Stimulated activated naive CD8-positive, alpha-beta T cell treated with anti-CD3 and anti-CD28 coated beads, Interleukin-15, amount 100 ng/mL, for 72 hours (primary cell): ENCODE data around the gene PBX1.
"Not testable (repeated sequence)": the region's sequence is repeated elsewhere in the genome, so short reads cannot be mapped to it uniquely, and the experiment has no call there.

Experiments used
- ATAC-seq: fragments of 150-1000 bp; cut with Tn5 transposase; 2 replicates; pipeline ENCODE4 v1.10.0; 2021; ENCODE audit warnings: mild to moderate bottlenecking, moderate library complexity
- DNase-seq, 2 donors: peaks; one replicate each; pipeline ENCODE4 v3.0.0; 2021 to 2022
- H3K27ac Mint-ChIP-seq, 2 donors: one replicate each; pipeline ENCODE4 v1.8.0; 2022; ENCODE audit warnings: mild to moderate bottlenecking in 2 of 2, mixed read lengths in 2 of 2, moderate library complexity in 2 of 2
- H3K27me3 Mint-ChIP-seq: one replicate; pipeline ENCODE4 v1.8.0; 2022; ENCODE audit warnings: mixed read lengths
- H3K4me1 Mint-ChIP-seq: one replicate; pipeline ENCODE4 v1.8.0; 2022; ENCODE audit warnings: mild to moderate bottlenecking, mixed read lengths
- H3K4me3 Mint-ChIP-seq, 2 donors: one replicate each; pipeline ENCODE4 v1.8.0; 2022; ENCODE audit warnings: mild to moderate bottlenecking in 2 of 2, mixed read lengths in 2 of 2, moderate library complexity in 1 of 2
- H3K9me3 Mint-ChIP-seq, 2 donors: one replicate each; pipeline ENCODE4 v1.8.0; 2022; ENCODE audit warnings: mixed read lengths in 2 of 2

Gene PBX1

GRCh38 chr1:164651351-164651951 is 92.5 kb downstream of the PBX1 start:
- DNase-seq, result peak; percentile 4 to 17
- Mint-ChIP-seq H3K27me3 (peaks cover 16% of the 10 kb centered on the region), H3K9me3 (no peaks in the 10 kb centered on the region), H3K4me1 (peaks cover 10% of the 10 kb centered on the region), H3K4me3 (peak overlapping the region in 1 of 2 donors; percentile 48), H3K27ac (peak overlapping the region in 1 of 2 donors; percentile 80)
- peak; percentile 81 for ATAC-seq

- H3K27ac Mint-ChIP-seq, H3K4me3 Mint-ChIP-seq, DNase-seq, H3K9me3 Mint-ChIP-seq, ATAC-seq: not testable (repeated sequence)
- peaks cover 10% of the 10 kb centered on the region for H3K4me1 Mint-ChIP-seq
- H3K27me3 Mint-ChIP-seq, result peaks cover 16% of the 10 kb centered on the region
Observed at GRCh38 chr1:164652969-164653368, 94.0 kb downstream of the PBX1 start.

- DNase-seq, result no peak
- ATAC-seq, result no peak
- no peak overlapping the region for H3K4me3 Mint-ChIP-seq
- no peaks in the 10 kb centered on the region for H3K9me3 Mint-ChIP-seq
- peaks cover 16% of the 10 kb centered on the region for H3K27me3 Mint-ChIP-seq
- H3K4me1 Mint-ChIP-seq, result peaks cover 10% of the 10 kb centered on the region
- H3K27ac Mint-ChIP-seq, result no peak overlapping the region
Observed at GRCh38 chr1:164653705-164654104, 94.7 kb downstream of the PBX1 start.

GRCh38 chr1:164654200-164654599 is 95.2 kb downstream of the PBX1 start:
- no peak for DNase-seq
- H3K27ac Mint-ChIP-seq, result no peak overlapping the region
- no peaks in the 10 kb centered on the region for H3K9me3 Mint-ChIP-seq
- ATAC-seq, result no peak
- H3K27me3 Mint-ChIP-seq, result peaks cover 16% of the 10 kb centered on the region
- H3K4me1 Mint-ChIP-seq, result peaks cover 10% of the 10 kb centered on the region
- no peak overlapping the region for H3K4me3 Mint-ChIP-seq

GRCh38 chr1:164658864-164659263 is 99.9 kb downstream of the PBX1 start:
- peaks cover 15% of the 10 kb centered on the region for H3K4me1 Mint-ChIP-seq
- H3K27ac Mint-ChIP-seq, result no peak overlapping the region
- no peaks in the 10 kb centered on the region for H3K9me3 Mint-ChIP-seq
- DNase-seq (no peak), ATAC-seq (no peak)
- no peak overlapping the region for H3K4me3 Mint-ChIP-seq
- H3K27me3 Mint-ChIP-seq, result no peaks in the 10 kb centered on the region

- Mint-ChIP-seq H3K4me3 (no peak overlapping the region), H3K27ac (no peak overlapping the region), H3K27me3 (no peaks in the 10 kb centered on the region), H3K4me1 (peaks cover 19% of the 10 kb centered on the region), H3K9me3 (no peaks in the 10 kb centered on the region)
- DNase-seq, result no peak
- no peak for ATAC-seq
Observed at GRCh38 chr1:164659621-164660411, 100.8 kb downstream of the PBX1 start.

- Mint-ChIP-seq H3K4me3 (no peak overlapping the region), H3K9me3 (no peaks in the 10 kb centered on the region), H3K4me1 (peaks cover 19% of the 10 kb centered on the region), H3K27ac (no peak overlapping the region), H3K27me3 (no peaks in the 10 kb centered on the region)
- peak; percentile 8 to 16 for DNase-seq
- ATAC-seq, result peak; percentile 95
Observed at GRCh38 chr1:164660412-164660772, 101.4 kb downstream of the PBX1 start.

- H3K27ac Mint-ChIP-seq, result no peak overlapping the region
- peaks cover 19% of the 10 kb centered on the region for H3K4me1 Mint-ChIP-seq
- ATAC-seq (peak; percentile 9), DNase-seq (no peak)
- H3K27me3 Mint-ChIP-seq, result no peaks in the 10 kb centered on the region
- H3K9me3 Mint-ChIP-seq, result no peaks in the 10 kb centered on the region
- no peak overlapping the region for H3K4me3 Mint-ChIP-seq
Observed at GRCh38 chr1:164660775-164661174, 101.8 kb downstream of the PBX1 start.

- ATAC-seq (no peak), DNase-seq (no peak)
- H3K9me3 Mint-ChIP-seq, result no peaks in the 10 kb centered on the region
- no peaks in the 10 kb centered on the region for H3K27me3 Mint-ChIP-seq
- H3K27ac Mint-ChIP-seq, result no peak overlapping the region
- H3K4me3 Mint-ChIP-seq, result no peak overlapping the region
- peaks cover 19% of the 10 kb centered on the region for H3K4me1 Mint-ChIP-seq
Observed at GRCh38 chr1:164662462-164662861, 103.5 kb downstream of the PBX1 start.

- no peaks in the 10 kb centered on the region for H3K27me3 Mint-ChIP-seq
- ATAC-seq, result no peak
- peak overlapping the region in 1 of 2 donors; percentile 20 for H3K27ac Mint-ChIP-seq
- no peak for DNase-seq
- H3K9me3 Mint-ChIP-seq, result no peaks in the 10 kb centered on the region
- peaks cover 19% of the 10 kb centered on the region for H3K4me1 Mint-ChIP-seq
- no peak overlapping the region for H3K4me3 Mint-ChIP-seq
Observed at GRCh38 chr1:164662955-164663354, 104.0 kb downstream of the PBX1 start.

- peaks cover 2 to 9% of the 10 kb centered on the region in 2 donors for H3K9me3 Mint-ChIP-seq
- H3K4me3 Mint-ChIP-seq, result no peak overlapping the region
- H3K27ac Mint-ChIP-seq, result no peak overlapping the region
- ATAC-seq, result no peak
- DNase-seq, result no peak
- H3K27me3 Mint-ChIP-seq, result no peaks in the 10 kb centered on the region
- H3K4me1 Mint-ChIP-seq, result peaks cover 19% of the 10 kb centered on the region
Observed at GRCh38 chr1:164664127-164664526, 105.1 kb downstream of the PBX1 start.

GRCh38 chr1:164667001-164667400 is 108.0 kb downstream of the PBX1 start:
- ATAC-seq (no peak), DNase-seq (no peak)
- no peak overlapping the region for H3K27ac Mint-ChIP-seq
- no peak overlapping the region for H3K4me3 Mint-ChIP-seq
- no peaks in the 10 kb centered on the region for H3K27me3 Mint-ChIP-seq
- H3K4me1 Mint-ChIP-seq, result peaks cover 5% of the 10 kb centered on the region
- peaks cover 9 to 18% of the 10 kb centered on the region in 2 donors for H3K9me3 Mint-ChIP-seq

- peaks cover 6% of the 10 kb centered on the region for H3K4me1 Mint-ChIP-seq
- H3K9me3 Mint-ChIP-seq, result peaks cover 9 to 18% of the 10 kb centered on the region in 2 donors
- H3K27ac Mint-ChIP-seq, result no peak overlapping the region
- no peak overlapping the region for H3K4me3 Mint-ChIP-seq
- no peaks in the 10 kb centered on the region for H3K27me3 Mint-ChIP-seq
- ATAC-seq, result no peak
- DNase-seq, result no peak
Observed at GRCh38 chr1:164667600-164667999, 108.6 kb downstream of the PBX1 start.

- DNase-seq (no peak), ATAC-seq (no peak)
- Mint-ChIP-seq H3K4me3 (no peak overlapping the region), H3K9me3 (peaks cover 9 to 18% of the 10 kb centered on the region in 2 donors), H3K4me1 (peaks cover 11% of the 10 kb centered on the region), H3K27ac (no peak overlapping the region), H3K27me3 (no peaks in the 10 kb centered on the region)
Observed at GRCh38 chr1:164668491-164669400, 109.8 kb downstream of the PBX1 start.

- H3K4me3 Mint-ChIP-seq, result no peak overlapping the region
- ATAC-seq, result no peak
Observed at GRCh38 chr1:164670026-164670425, 111.0 kb downstream of the PBX1 start.

GRCh38 chr1:164670786-164671185 is 111.8 kb downstream of the PBX1 start:
- Mint-ChIP-seq H3K4me3 (no peak overlapping the region), H3K27me3 (no peaks in the 10 kb centered on the region), H3K9me3 (peaks cover 9 to 18% of the 10 kb centered on the region in 2 donors), H3K27ac (no peak overlapping the region), H3K4me1 (peaks cover 6% of the 10 kb centered on the region)
- DNase-seq (no peak), ATAC-seq (no peak)

More at GRCh38 chr1:164670026-164670425, 111.0 kb downstream of the PBX1 start:
- no peak overlapping the region for H3K27ac Mint-ChIP-seq
- H3K9me3 Mint-ChIP-seq, result peaks cover 9 to 18% of the 10 kb centered on the region in 2 donors
- no peaks in the 10 kb centered on the region for H3K27me3 Mint-ChIP-seq
- H3K4me1 Mint-ChIP-seq, result peaks cover 6% of the 10 kb centered on the region
- DNase-seq, result no peak
